Vagina (tissue), 2 donors: ENCODE results near the gene CAP2.
"Not testable (repeated sequence)": the region's sequence is repeated elsewhere in the genome, so short reads cannot be mapped to it uniquely, and the experiment has no call there.

ENCODE experiments used
- CTCF ChIP-seq, 3 experiments: fragments of 450-650 bp in 2 of 3; fragments of 200-600 bp in 1 of 3; sonication (generic) in 1 of 3; IDR thresholded peaks; one replicate each; pipeline ENCODE4 v1.5.1; 2017 to 2019; ENCODE audit warnings: antibody characterized with exemption in 3 of 3, mild to moderate bottlenecking in 2 of 3, moderate library complexity in 2 of 3
- POLR2A ChIP-seq, 2 donors: fragments of 450-650 bp; IDR thresholded peaks; one replicate each; pipeline ENCODE4 v1.6.1; 2017; ENCODE audit warnings: antibody characterized with exemption in 2 of 2, mild to moderate bottlenecking in 2 of 2, moderate library complexity in 2 of 2
- POLR2AphosphoS5 ChIP-seq, 2 donors: sonication (generic); formaldehyde crosslinking; IDR thresholded peaks; one replicate each; pipeline ENCODE4 v1.9.0; 2017; ENCODE audit warnings: antibody characterized with exemption in 2 of 2, mild to moderate bottlenecking in 2 of 2, low read depth in 1 of 2; ENCODE audit not compliant: insufficient read depth in 1 of 2

DNA sequence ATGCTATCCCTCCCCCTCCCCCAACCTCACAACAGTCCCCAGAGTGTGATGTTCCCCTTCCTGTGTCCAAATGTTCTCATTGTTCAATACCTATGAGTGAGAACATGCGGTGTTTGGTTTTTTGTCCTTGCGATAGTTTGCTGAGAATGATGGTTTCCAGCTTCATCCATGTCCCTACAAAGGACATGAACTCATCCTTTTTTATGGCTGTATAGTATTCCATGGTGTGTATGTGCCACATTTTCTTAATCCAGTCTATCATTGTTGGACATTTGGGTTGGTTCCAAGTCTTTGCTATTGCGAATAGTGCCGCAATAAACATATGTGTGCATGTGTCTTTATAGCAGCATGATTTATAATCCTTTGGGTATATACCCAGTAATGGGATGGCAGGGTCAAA lies 152.3 kb downstream of the CAP2 start:
- not testable (repeated sequence) for TF ChIP-seq CTCF (IDR thresholded peaks at IDR 0.05); POLR2AphosphoS5 (IDR thresholded peaks at IDR 0.05; ENCODE audit: insufficient read depth in 1 of 2, low read depth in 1 of 2); POLR2A (IDR thresholded peaks at IDR 0.05)
